HL-60 (cell line): ENCODE data around the gene SCYGR6.
"Not testable (repeated sequence)": the region's sequence is repeated elsewhere in the genome, so short reads cannot be mapped to it uniquely, and the experiment has no call there.

ENCODE experiments used
- DNase-seq, 2 experiments: peaks; one replicate each; pipeline ENCODE4 v3.0.0-alpha.2; 2010 to 2020; ENCODE audit warnings: low read depth in 1 of 2, low spot score in 1 of 2
- H3K27ac ChIP-seq: fragments of 250-450 bp; sonication (Bioruptor Pico); replicated peaks from 2 replicates; pipeline ENCODE4 v1.5.1; 2020; ENCODE audit warnings: mild to moderate bottlenecking, moderate library complexity
- H3K27me3 ChIP-seq: fragments of 250-450 bp; sonication (Bioruptor Pico); 2 replicates; pipeline ENCODE4 v1.5.1; 2021; ENCODE audit warnings: mild to moderate bottlenecking, moderate library complexity; ENCODE audit not compliant: insufficient read depth, poor library complexity, severe bottlenecking
- H3K4me3 ChIP-seq: replicated peaks from 2 replicates; pipeline ENCODE4 v1.5.1; 2011; ENCODE audit warnings: mild to moderate bottlenecking, control low read depth, low read length; ENCODE audit not compliant: insufficient read depth
- GABPA ChIP-seq: IDR thresholded peaks from 2 replicates; pipeline ENCODE4 v1.6.1; 2012; ENCODE audit warnings: low read depth
- POLR2AphosphoS5 ChIP-seq: IDR thresholded peaks from 2 replicates; pipeline ENCODE4 v1.6.1; 2012; ENCODE audit warnings: low read depth
- SPI1 ChIP-seq: IDR thresholded peaks from 2 replicates; pipeline ENCODE4 v1.6.1; 2012; ENCODE audit warnings: low read depth, mild to moderate bottlenecking, borderline replicate concordance
- TF ChIP-seq, protein P1 (sequence below): IDR thresholded peaks from one replicate; pipeline ENCODE4 v1.5.1; 2011; ENCODE audit warnings: low read length, control low read depth, inconsistent platforms; ENCODE audit not compliant: insufficient read depth
- TF ChIP-seq, protein P2 (sequence below): IDR thresholded peaks from 2 replicates; pipeline ENCODE4 v1.6.1; 2012; ENCODE audit warnings: low read depth; ENCODE audit not compliant: insufficient replicate concordance

The SCYGR6 gene

DNA sequence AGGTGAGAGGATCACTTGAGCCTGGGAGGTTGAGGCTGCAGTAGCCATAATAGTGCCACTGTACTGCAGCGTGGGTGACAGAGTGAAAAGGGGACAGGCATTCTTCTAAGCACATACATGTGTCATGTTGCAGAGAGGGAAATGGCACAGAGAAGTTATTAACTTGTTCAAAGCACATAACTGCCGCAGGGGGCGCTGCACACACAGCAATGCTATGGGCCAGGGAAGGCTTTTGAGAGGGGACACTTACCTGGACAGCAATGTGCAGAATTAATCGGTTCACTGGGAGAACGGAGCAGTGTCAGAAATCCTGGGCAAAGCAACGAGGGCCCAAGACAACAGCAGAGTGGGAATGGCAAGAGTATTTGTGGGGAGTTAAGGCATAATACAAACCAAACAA, 23.5 kb upstream of the SCYGR6 start:
- no peak for DNase-seq
- H3K27ac ChIP-seq, result no peak overlapping the region

DNA sequence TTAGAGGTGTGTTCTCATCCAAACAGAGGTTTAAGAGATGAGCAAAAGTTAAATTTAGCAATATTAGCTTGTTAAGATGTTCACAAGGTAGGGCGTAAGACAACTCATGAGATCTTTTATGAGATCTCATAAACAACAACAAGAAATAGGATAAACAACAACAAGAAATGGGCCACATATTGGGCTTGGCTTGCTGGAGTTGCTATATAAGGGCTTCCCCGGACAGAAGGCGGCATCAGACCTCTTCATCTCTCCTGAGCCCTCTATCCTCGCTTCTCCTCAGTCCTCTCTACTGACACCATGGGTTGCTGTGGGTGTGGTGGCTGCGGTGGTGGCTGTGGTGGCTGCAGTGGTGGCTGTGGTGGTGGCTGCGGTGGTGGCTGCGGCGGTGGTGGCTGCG, 21.0 kb upstream of the SCYGR6 start, which contains the start of gene SCYGR8:
Gene SCYGR8, plus strand, starts transcription at position 301 of the 400 bp plus-strand sequence. Its CDS starts 0 bp downstream, at position 301.
- Histone ChIP-seq H3K27ac (no peak within 1 kb of the TSS), H3K4me3 (no peak within 1 kb of the TSS), H3K27me3 (no peaks in the 10 kb centered on the region)
- DNase-seq, result no peak
- TF ChIP-seq SPI1 (no peak), GABPA (no peak), POLR2AphosphoS5 (no peak)
- TF ChIP-seq, protein P1, sequence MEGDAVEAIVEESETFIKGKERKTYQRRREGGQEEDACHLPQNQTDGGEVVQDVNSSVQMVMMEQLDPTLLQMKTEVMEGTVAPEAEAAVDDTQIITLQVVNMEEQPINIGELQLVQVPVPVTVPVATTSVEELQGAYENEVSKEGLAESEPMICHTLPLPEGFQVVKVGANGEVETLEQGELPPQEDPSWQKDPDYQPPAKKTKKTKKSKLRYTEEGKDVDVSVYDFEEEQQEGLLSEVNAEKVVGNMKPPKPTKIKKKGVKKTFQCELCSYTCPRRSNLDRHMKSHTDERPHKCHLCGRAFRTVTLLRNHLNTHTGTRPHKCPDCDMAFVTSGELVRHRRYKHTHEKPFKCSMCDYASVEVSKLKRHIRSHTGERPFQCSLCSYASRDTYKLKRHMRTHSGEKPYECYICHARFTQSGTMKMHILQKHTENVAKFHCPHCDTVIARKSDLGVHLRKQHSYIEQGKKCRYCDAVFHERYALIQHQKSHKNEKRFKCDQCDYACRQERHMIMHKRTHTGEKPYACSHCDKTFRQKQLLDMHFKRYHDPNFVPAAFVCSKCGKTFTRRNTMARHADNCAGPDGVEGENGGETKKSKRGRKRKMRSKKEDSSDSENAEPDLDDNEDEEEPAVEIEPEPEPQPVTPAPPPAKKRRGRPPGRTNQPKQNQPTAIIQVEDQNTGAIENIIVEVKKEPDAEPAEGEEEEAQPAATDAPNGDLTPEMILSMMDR, result no peak
- TF ChIP-seq, protein P2, sequence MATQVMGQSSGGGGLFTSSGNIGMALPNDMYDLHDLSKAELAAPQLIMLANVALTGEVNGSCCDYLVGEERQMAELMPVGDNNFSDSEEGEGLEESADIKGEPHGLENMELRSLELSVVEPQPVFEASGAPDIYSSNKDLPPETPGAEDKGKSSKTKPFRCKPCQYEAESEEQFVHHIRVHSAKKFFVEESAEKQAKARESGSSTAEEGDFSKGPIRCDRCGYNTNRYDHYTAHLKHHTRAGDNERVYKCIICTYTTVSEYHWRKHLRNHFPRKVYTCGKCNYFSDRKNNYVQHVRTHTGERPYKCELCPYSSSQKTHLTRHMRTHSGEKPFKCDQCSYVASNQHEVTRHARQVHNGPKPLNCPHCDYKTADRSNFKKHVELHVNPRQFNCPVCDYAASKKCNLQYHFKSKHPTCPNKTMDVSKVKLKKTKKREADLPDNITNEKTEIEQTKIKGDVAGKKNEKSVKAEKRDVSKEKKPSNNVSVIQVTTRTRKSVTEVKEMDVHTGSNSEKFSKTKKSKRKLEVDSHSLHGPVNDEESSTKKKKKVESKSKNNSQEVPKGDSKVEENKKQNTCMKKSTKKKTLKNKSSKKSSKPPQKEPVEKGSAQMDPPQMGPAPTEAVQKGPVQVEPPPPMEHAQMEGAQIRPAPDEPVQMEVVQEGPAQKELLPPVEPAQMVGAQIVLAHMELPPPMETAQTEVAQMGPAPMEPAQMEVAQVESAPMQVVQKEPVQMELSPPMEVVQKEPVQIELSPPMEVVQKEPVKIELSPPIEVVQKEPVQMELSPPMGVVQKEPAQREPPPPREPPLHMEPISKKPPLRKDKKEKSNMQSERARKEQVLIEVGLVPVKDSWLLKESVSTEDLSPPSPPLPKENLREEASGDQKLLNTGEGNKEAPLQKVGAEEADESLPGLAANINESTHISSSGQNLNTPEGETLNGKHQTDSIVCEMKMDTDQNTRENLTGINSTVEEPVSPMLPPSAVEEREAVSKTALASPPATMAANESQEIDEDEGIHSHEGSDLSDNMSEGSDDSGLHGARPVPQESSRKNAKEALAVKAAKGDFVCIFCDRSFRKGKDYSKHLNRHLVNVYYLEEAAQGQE, result no peak

More for the DNA sequence above, 23.5 kb upstream of the SCYGR6 start:
- TF ChIP-seq GABPA (no peak), SPI1 (no peak), POLR2AphosphoS5 (no peak)
- TF ChIP-seq, protein P1, result no peak
- TF ChIP-seq, protein P2, result no peak
- no peaks in the 10 kb centered on the region for H3K27me3 ChIP-seq
- H3K4me3 ChIP-seq, result no peak overlapping the region

DNA sequence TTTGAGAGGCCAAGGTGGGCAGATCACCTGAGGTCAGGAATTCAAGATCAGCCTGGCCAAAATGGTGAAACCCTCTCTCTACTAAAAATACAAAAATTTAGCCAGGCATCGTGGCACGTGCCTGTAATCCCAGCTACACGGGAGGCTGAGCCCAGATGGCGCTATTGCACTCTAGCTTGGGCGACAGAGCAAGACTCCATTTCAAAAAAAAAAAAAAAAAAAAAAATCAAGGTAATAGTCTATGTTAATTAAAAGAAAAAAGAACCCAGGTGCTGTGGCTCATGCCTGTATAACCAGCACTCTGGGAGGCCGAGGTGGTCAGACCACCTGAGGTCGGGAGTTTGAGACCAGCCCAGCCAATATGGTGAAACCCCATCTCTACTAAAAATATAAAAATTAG, 16.1 kb upstream of the SCYGR6 start:
- not testable (repeated sequence) for H3K4me3 ChIP-seq, DNase-seq, H3K27me3 ChIP-seq, H3K27ac ChIP-seq

DNA sequence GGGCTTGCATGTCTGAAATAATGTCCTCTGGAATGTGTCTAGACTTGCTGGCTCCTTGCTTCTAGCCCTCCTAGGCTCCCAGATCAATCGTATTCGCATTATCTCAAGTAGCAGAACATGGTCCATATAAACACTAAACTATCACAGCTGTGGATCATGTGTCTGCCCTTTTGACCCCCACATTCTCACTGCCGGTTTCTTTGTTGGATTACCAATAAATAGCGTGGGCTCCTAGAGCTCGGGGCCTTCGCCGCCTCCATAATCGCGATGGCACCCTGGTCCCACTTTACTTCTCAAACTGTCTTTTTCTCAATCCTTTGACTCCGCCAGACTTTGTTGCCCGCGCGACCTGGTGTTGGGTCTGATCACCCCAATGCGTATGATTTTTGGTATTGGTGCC, 14.8 kb upstream of the SCYGR6 start:
- TF ChIP-seq, protein P2, result no peak
- TF ChIP-seq POLR2AphosphoS5 (no peak), SPI1 (no peak), GABPA (no peak)
- TF ChIP-seq, protein P1, result no peak
- H3K27me3 ChIP-seq, result no peaks in the 10 kb centered on the region
- no peak overlapping the region for H3K27ac ChIP-seq
- DNase-seq, result no peak
- H3K4me3 ChIP-seq, result no peak overlapping the region
